ENCODE results near the gene TTC28.

TTC28 gene

GRCh38 chr22:28030473-28030872, 649.2 kb downstream of the TTC28 start:
- TF ChIP-seq TEAD4 (IDR thresholded peaks at IDR 0.05) (no peak), TCF12 (IDR thresholded peaks at IDR 0.05; ENCODE audit: low read depth) (no peak), NFIC (IDR thresholded peaks at IDR 0.05) (no peak), EGR1 (IDR thresholded peaks at IDR 0.05) (no peak), TAF1 (IDR thresholded peaks at IDR 0.05; ENCODE audit: low read depth) (no peak), ZBTB7A (IDR thresholded peaks at IDR 0.05; ENCODE audit: low read depth) (no peak), YY1 (IDR thresholded peaks at IDR 0.05; ENCODE audit: low read depth) (no peak), CREB1 (IDR thresholded peaks at IDR 0.05; ENCODE audit: low read depth) (no peak), EP300 (IDR thresholded peaks at IDR 0.05; ENCODE audit: borderline replicate concordance) (no peak), CEBPB (IDR thresholded peaks at IDR 0.05) (no peak), RAD21 (IDR thresholded peaks at IDR 0.05; ENCODE audit: low read depth) (no peak), REST (IDR thresholded peaks at IDR 0.05; ENCODE audit: low read depth) (no peak), FOXM1 (IDR thresholded peaks at IDR 0.05; ENCODE audit: borderline replicate concordance, low read depth) (no peak), MAX (IDR thresholded peaks at IDR 0.05) (no peak), USF1 (IDR thresholded peaks at IDR 0.05) (no peak)

GRCh38 chr22:28029956-28030355, 649.7 kb downstream of the TTC28 start:
- no peak for TF ChIP-seq EGR1 (IDR thresholded peaks at IDR 0.05)
- no peak for TF ChIP-seq ZBTB7A (IDR thresholded peaks at IDR 0.05; ENCODE audit: low read depth)
- TF ChIP-seq EP300 (IDR thresholded peaks at IDR 0.05; ENCODE audit: borderline replicate concordance), result no peak
- TF ChIP-seq TCF12 (IDR thresholded peaks at IDR 0.05; ENCODE audit: low read depth), result no peak
- no peak for TF ChIP-seq RAD21 (IDR thresholded peaks at IDR 0.05; ENCODE audit: low read depth)

- TF ChIP-seq NFIC (IDR thresholded peaks at IDR 0.05), result peak; percentile 100
- TF ChIP-seq MAX (IDR thresholded peaks at IDR 0.05), result peak; percentile 72; the same call in 1 of the 2 replicates
- TF ChIP-seq USF1 (IDR thresholded peaks at IDR 0.05), result peak; percentile 26; the same call in 1 of the 2 replicates
- peak; percentile 100 for TF ChIP-seq TCF12 (IDR thresholded peaks at IDR 0.05; ENCODE audit: low read depth)
- peak; percentile 70 for TF ChIP-seq CEBPB (IDR thresholded peaks at IDR 0.05)
- no peak; the same call in 1 of the 2 replicates for TF ChIP-seq RAD21 (IDR thresholded peaks at IDR 0.05; ENCODE audit: low read depth)
- peak; percentile 45; the same call in 1 of the 2 replicates for TF ChIP-seq CREB1 (IDR thresholded peaks at IDR 0.05; ENCODE audit: low read depth)
- TF ChIP-seq EGR1 (IDR thresholded peaks at IDR 0.05), result peak; percentile 56; the same call in 1 of the 2 replicates
- TF ChIP-seq TEAD4 (IDR thresholded peaks at IDR 0.05), result peak; percentile 94
- peak; percentile 46; the same call in 1 of the 2 replicates for TF ChIP-seq YY1 (IDR thresholded peaks at IDR 0.05; ENCODE audit: low read depth)
- TF ChIP-seq FOXM1 (IDR thresholded peaks at IDR 0.05; ENCODE audit: borderline replicate concordance, low read depth), result peak; percentile 99
- no peak for TF ChIP-seq TAF1 (IDR thresholded peaks at IDR 0.05; ENCODE audit: low read depth)
- no peak for TF ChIP-seq ZBTB7A (IDR thresholded peaks at IDR 0.05; ENCODE audit: low read depth)
- TF ChIP-seq EP300 (IDR thresholded peaks at IDR 0.05; ENCODE audit: borderline replicate concordance), result peak; percentile 100
- TF ChIP-seq REST (IDR thresholded peaks at IDR 0.05; ENCODE audit: low read depth), result no peak; the same call in 1 of the 2 replicates
Observed at GRCh38 chr22:28029201-28029948, 650.3 kb downstream of the TTC28 start.

- TF ChIP-seq FOXM1 (IDR thresholded peaks at IDR 0.05; ENCODE audit: borderline replicate concordance, low read depth), result peak; percentile 96
- TF ChIP-seq YY1 (IDR thresholded peaks at IDR 0.05; ENCODE audit: low read depth), result peak; percentile 60
- no peak for TF ChIP-seq EGR1 (IDR thresholded peaks at IDR 0.05)
- no peak for TF ChIP-seq TAF1 (IDR thresholded peaks at IDR 0.05; ENCODE audit: low read depth)
- TF ChIP-seq NFIC (IDR thresholded peaks at IDR 0.05), result peak; percentile 98
- TF ChIP-seq EP300 (IDR thresholded peaks at IDR 0.05; ENCODE audit: borderline replicate concordance), result peak; percentile 99
- peak; percentile 67 for TF ChIP-seq MAX (IDR thresholded peaks at IDR 0.05)
- TF ChIP-seq ZBTB7A (IDR thresholded peaks at IDR 0.05; ENCODE audit: low read depth), result peak; percentile 72
- peak; percentile 98 for TF ChIP-seq TCF12 (IDR thresholded peaks at IDR 0.05; ENCODE audit: low read depth)
- TF ChIP-seq CEBPB (IDR thresholded peaks at IDR 0.05), result peak; percentile 92
- no peak for TF ChIP-seq REST (IDR thresholded peaks at IDR 0.05; ENCODE audit: low read depth)
- 0 out of 2 replicates have a peak, but pooled peaks have one; percentile 3 for TF ChIP-seq RAD21 (IDR thresholded peaks at IDR 0.05; ENCODE audit: low read depth)
- no peak for TF ChIP-seq CREB1 (IDR thresholded peaks at IDR 0.05; ENCODE audit: low read depth)
- no peak for TF ChIP-seq USF1 (IDR thresholded peaks at IDR 0.05)
- TF ChIP-seq TEAD4 (IDR thresholded peaks at IDR 0.05), result peak; percentile 88
Observed at GRCh38 chr22:28027453-28028448, 651.9 kb downstream of the TTC28 start.
